Keratinocyte (primary cell): Measurements from ENCODE around the gene LPCAT1. TPM values are rescaled to one million over a fixed set of nuclear protein-coding genes. Genes with fewer than 3 reads are reported as not detected.

ENCODE experiments used
- DNase-seq: peaks from one replicate; pipeline ENCODE4 v3.0.0-alpha.2; 2011; ENCODE audit warnings: low read depth, missing footprints, low spot score
- FAIRE-seq: peaks from 2 replicates; lab custom pipeline; 2011; peaks lifted over from hg19 to GRCh38; lab: Jason Lieb, UNC
- H2AFZ ChIP-seq: 2 replicates; pipeline ENCODE4 v1.6.0; 2012; ENCODE audit warnings: low read length, control low read depth, inconsistent platforms; ENCODE audit not compliant: control insufficient read depth
- H3K27ac ChIP-seq: 2 replicates; pipeline ENCODE4 v1.5.1; 2011; ENCODE audit warnings: low read length; ENCODE audit not compliant: control insufficient read depth, insufficient read depth
- H3K27me3 ChIP-seq: 3 replicates; pipeline ENCODE4 v1.6.0; 2011; ENCODE audit warnings: low read length; ENCODE audit not compliant: control insufficient read depth, insufficient read depth; ENCODE audit errors: extremely low read depth
- H3K36me3 ChIP-seq, 2 experiments: 2 replicates in 1 of 2; 3 replicates in 1 of 2; pipeline ENCODE4 v1.5.1; 2011; ENCODE audit warnings: low read length in 2 of 2, mild to moderate bottlenecking in 1 of 2; ENCODE audit not compliant: control insufficient read depth in 2 of 2, insufficient read depth in 2 of 2; ENCODE audit errors: extremely low read depth in 1 of 2
- H3K4me1 ChIP-seq: 3 replicates; pipeline ENCODE4 v1.5.1; 2011; ENCODE audit warnings: low read length; ENCODE audit not compliant: control insufficient read depth, insufficient read depth; ENCODE audit errors: extremely low read depth
- H3K4me2 ChIP-seq: 3 replicates; pipeline ENCODE4 v1.6.0; 2011; ENCODE audit warnings: low read depth, low read length; ENCODE audit not compliant: control insufficient read depth, insufficient read depth; ENCODE audit errors: extremely low read depth
- H3K4me3 ChIP-seq, 3 experiments: fragments of 200-600 bp in 1 of 3; sonication (generic) in 1 of 3; 2 replicates in 2 of 3; 3 replicates in 1 of 3; pipeline ENCODE4 v1.5.1; 2011 to 2016; ENCODE audit warnings: low read length in 3 of 3, mild to moderate bottlenecking in 3 of 3, control low read depth in 2 of 3, inconsistent platforms in 1 of 3, low read depth in 1 of 3, mixed read lengths in 1 of 3, mixed run types in 1 of 3, moderate library complexity in 1 of 3; ENCODE audit not compliant: control insufficient read depth in 2 of 3, insufficient read depth in 2 of 3; ENCODE audit errors: extremely low read depth in 1 of 3
- H3K79me2 ChIP-seq: 2 replicates; pipeline ENCODE4 v1.6.0; 2012; ENCODE audit warnings: low read length; ENCODE audit not compliant: control insufficient read depth, insufficient read depth
- H3K9ac ChIP-seq: 3 replicates; pipeline ENCODE4 v1.6.0; 2011; ENCODE audit warnings: low read length; ENCODE audit not compliant: control insufficient read depth, insufficient read depth; ENCODE audit errors: extremely low read depth
- H3K9me1 ChIP-seq: 3 replicates; pipeline ENCODE4 v1.6.0; 2011; ENCODE audit warnings: low read length; ENCODE audit not compliant: control insufficient read depth, insufficient read depth; ENCODE audit errors: extremely low read depth
- H3K9me3 ChIP-seq: 2 replicates; pipeline ENCODE4 v1.5.1; 2012; ENCODE audit warnings: low read depth, low read length; ENCODE audit not compliant: control insufficient read depth
- H4K20me1 ChIP-seq: 3 replicates; pipeline ENCODE4 v1.6.0; 2011; ENCODE audit warnings: low read length; ENCODE audit not compliant: control insufficient read depth, insufficient read depth; ENCODE audit errors: extremely low read depth
- CTCF ChIP-seq, 3 experiments: IDR thresholded peaks in 1 of 3; conservative IDR thresholded peaks in 1 of 3; optimal IDR thresholded peaks in 1 of 3; 2 replicates in 2 of 3; 3 replicates in 1 of 3; pipeline versions ENCODE3 to v1.5.1; 2011; ENCODE audit warnings: low read length in 3 of 3, mild to moderate bottlenecking in 3 of 3, moderate library complexity in 2 of 3, control low read depth in 1 of 3, inconsistent platforms in 1 of 3; ENCODE audit not compliant: insufficient read depth in 2 of 3; ENCODE audit errors: extremely low read depth in 1 of 3
- EZH2 ChIP-seq: IDR thresholded peaks from one replicate; pipeline ENCODE4 v1.6.1; 2012; ENCODE audit warnings: inconsistent platforms, mild to moderate bottlenecking, low read length, moderate library complexity
- dilution Hi-C: fragments of 300-500 bp; cut with MboI; formaldehyde crosslinking; loops from one replicate; pipeline ENCODE4 v1.7.0; 2020; ENCODE audit warnings: low sequenced_read_pairs; ENCODE audit not compliant: extremely low pct_ligation_motif_present
- polyA plus RNA-seq, 5 experiments: library from polyadenylated mRNA; depleted of rRNA in 3 of 5; stranded (reverse) in 3 of 5; stranded (forward) in 1 of 5; unstranded in 1 of 5; fragments of >200 nt; gene quantifications; 1 replicate in 1 of 5; 2 replicates in 3 of 5; 3 replicates in 1 of 5; pipeline versions ENCODE4 v1.2.1 to v1.2.3, GENCODE V29; 2011 to 2012; ENCODE audit warnings: missing spikeins in 2 of 5, low read depth in 1 of 5, low replicate concordance in 1 of 5

LPCAT1 gene
- polyA plus RNA-seq, 1 donor (not counting 4 experiments of a cell fraction or from before 2014, with no cell fraction given), result 32.9 TPM

GRCh38 chr5:1524799-1525623 lies 1.3 kb upstream of the LPCAT1 start:
- Histone ChIP-seq H4K20me1 (peaks cover 4% of the 10 kb centered on the region), H2AFZ (no peak overlapping the region), H3K4me2 (no peak overlapping the region), H3K27me3 (no peaks in the 10 kb centered on the region), H3K9ac (no peak overlapping the region), H3K9me3 (no peaks in the 10 kb centered on the region), H3K27ac (no peak overlapping the region), H3K9me1 (no peaks in the 10 kb centered on the region), H3K4me3 (no peak overlapping the region), H3K4me1 (peaks cover 10% of the 10 kb centered on the region), H3K36me3 (peaks cover 0 to 6% of the 10 kb centered on the region in 2 experiments), H3K79me2 (peaks cover 32% of the 10 kb centered on the region)
- no peak for FAIRE-seq
- dilution Hi-C loops, result no loop called here
- TF ChIP-seq CTCF (optimal IDR thresholded peaks at IDR 0.05 in 1 of 3, IDR thresholded peaks at IDR 0.05 in 1 of 3, conservative IDR thresholded peaks at IDR 0.05 in 1 of 3; ENCODE audit: extremely low read depth in 1 of 3, insufficient read depth in 2 of 3, low read length in 3 of 3) (no peak), EZH2 (no peak)
- DNase-seq, result no peak

- Histone ChIP-seq H3K9me1 (no peaks in the 10 kb centered on the region), H3K27ac (peak overlapping the region; percentile 52), H3K4me2 (peak overlapping the region; percentile 58), H3K4me1 (peaks cover 10% of the 10 kb centered on the region), H3K9ac (peak overlapping the region; percentile 74), H3K79me2 (peaks cover 38% of the 10 kb centered on the region), H3K4me3 (peak overlapping the region; percentile 59 to 73 (median 62)), H3K9me3 (no peaks in the 10 kb centered on the region), H3K27me3 (no peaks in the 10 kb centered on the region), H4K20me1 (peaks cover 4% of the 10 kb centered on the region), H2AFZ (peak overlapping the region; percentile 68), H3K36me3 (peaks cover 0 to 9% of the 10 kb centered on the region in 2 experiments)
- FAIRE-seq, result no peak
- TF ChIP-seq CTCF (optimal IDR thresholded peaks at IDR 0.05 in 1 of 3, IDR thresholded peaks at IDR 0.05 in 1 of 3, conservative IDR thresholded peaks at IDR 0.05 in 1 of 3; ENCODE audit: extremely low read depth in 1 of 3, insufficient read depth in 2 of 3, low read length in 3 of 3) (no peak), EZH2 (no peak)
- no peak for DNase-seq
- dilution Hi-C loops, result no loop called here
Observed at GRCh38 chr5:1524481-1524798, 680 bp upstream of the LPCAT1 start.
